ENCODE data around the gene RALGPS1. TPM values are rescaled to one million over a fixed set of nuclear protein-coding genes. Genes with fewer than 3 reads are reported as not detected.

RALGPS1 gene
- total and polyA plus RNA-seq, 10 donors: 2.5 to 27.3 (median 14.1) TPM

- H3K4me3 ChIP-seq: no peak overlapping the region
- TF ChIP-seq POLR2A (IDR thresholded peaks at IDR 0.05): no peak
- TF ChIP-seq POLR2AphosphoS5 (IDR thresholded peaks at IDR 0.05): no peak
- no peak for TF ChIP-seq CTCF (IDR thresholded peaks at IDR 0.05 in 8 of 11, conservative IDR thresholded peaks at IDR 0.05 in 3 of 11)
- intact Hi-C loops (cut with DNase I; ENCODE audit: low total_unique reads): loop anchor here (2.0 kb wide), 1 partner anchor 257 kb away; no protein-coding TSS in a partner anchor
- H3K27me3 ChIP-seq (replicated peaks in 1 of 7): no peaks in the 10 kb centered on the region
- peaks cover 0 to 11% (median 0%) of the 10 kb centered on the region in 6 donors for H3K36me3 ChIP-seq
- peak; percentile 56 for DNase-seq
- 78 to 90% (median 86%) methylated on average over 5 to 8 of the region's 8 CpGs for WGBS, 5 donors
- H3K4me1 ChIP-seq: peaks cover 7 to 25% (median 16%) of the 10 kb centered on the region in 6 donors
- no peaks in the 10 kb centered on the region for H3K9me3 ChIP-seq
- peak overlapping the region; percentile 11 to 67 (median 50) for H3K27ac ChIP-seq
Measured at GRCh38 chr9:127197861-127198430, 283.4 kb downstream of the RALGPS1 start.

GRCh38 chr9:127198587-127198986 is 284.0 kb downstream of the RALGPS1 start:
- TF ChIP-seq POLR2AphosphoS5 (IDR thresholded peaks at IDR 0.05): no peak
- TF ChIP-seq CTCF (IDR thresholded peaks at IDR 0.05 in 8 of 11, conservative IDR thresholded peaks at IDR 0.05 in 3 of 11): no peak
- no peak for TF ChIP-seq POLR2A (IDR thresholded peaks at IDR 0.05)
- intact Hi-C loops (cut with DNase I; ENCODE audit: low total_unique reads): loop anchor here (2.0 kb wide), 1 partner anchor 258 kb away; no protein-coding TSS in a partner anchor
- Histone ChIP-seq H3K27ac (peak overlapping the region in 7 of 8 donors; percentile 22 to 67 (median 58)), H3K4me3 (no peak overlapping the region), H3K36me3 (peaks cover 0 to 11% (median 0%) of the 10 kb centered on the region in 6 donors), H3K4me1 (peaks cover 7 to 25% (median 16%) of the 10 kb centered on the region in 6 donors), H3K9me3 (no peaks in the 10 kb centered on the region), H3K27me3 (replicated peaks in 1 of 7) (no peaks in the 10 kb centered on the region)
- peak; percentile 57 for DNase-seq
- WGBS, 5 donors: 69 to 86% (median 77%) methylated on average over 6 to 7 of the region's 7 CpGs

DNA sequence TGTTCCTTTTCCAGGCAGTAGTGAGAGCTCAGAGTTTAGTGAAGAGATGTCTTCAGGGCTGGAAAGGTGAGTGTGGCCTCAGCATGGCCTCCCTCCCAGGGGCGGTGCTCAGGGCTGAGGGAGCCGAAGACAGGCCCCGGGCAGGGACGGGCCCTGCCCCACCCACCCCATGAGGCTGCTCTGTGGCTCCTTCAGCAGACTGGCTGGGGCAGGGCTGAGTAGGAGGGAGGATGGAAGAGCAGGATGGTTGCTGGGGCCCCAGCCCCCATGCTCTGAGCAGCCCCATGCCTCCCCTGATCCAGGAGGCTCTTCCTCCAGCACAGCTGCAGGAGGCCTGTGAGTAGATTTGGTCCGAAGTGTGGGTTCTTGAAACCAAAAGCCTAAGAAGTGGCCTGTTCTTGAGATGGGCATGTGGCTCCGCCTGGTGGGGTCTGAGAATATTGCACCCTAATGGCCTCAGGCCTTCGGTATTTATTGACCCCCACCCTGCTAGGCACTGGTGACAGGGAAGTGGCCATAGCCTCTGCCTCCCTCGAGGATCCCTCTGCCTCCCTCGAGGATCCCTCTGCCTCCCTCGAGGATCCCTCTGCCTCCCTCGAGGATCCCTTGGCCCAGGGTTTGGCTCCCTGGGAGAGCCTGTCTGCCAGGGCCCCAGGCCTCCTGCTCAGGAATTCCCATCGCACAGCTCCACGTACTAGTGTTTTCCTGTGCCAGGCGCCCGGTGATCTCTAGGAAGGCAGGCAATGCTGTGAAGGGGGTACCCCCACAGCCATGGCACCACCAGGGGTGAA is 284.6 kb downstream of the RALGPS1 start:
- Histone ChIP-seq H3K4me3 (no peak overlapping the region), H3K27me3 (replicated peaks in 1 of 7) (no peaks in the 10 kb centered on the region), H3K36me3 (peaks cover 0 to 11% (median 0%) of the 10 kb centered on the region in 6 donors), H3K9me3 (no peaks in the 10 kb centered on the region), H3K27ac (peak overlapping the region in 5 of 8 donors; percentile 40 to 67 (median 58)), H3K4me1 (peaks cover 7 to 25% (median 16%) of the 10 kb centered on the region in 6 donors)
- peak; percentile 76 to 98 (median 90) for TF ChIP-seq CTCF (IDR thresholded peaks at IDR 0.05 in 8 of 11, conservative IDR thresholded peaks at IDR 0.05 in 3 of 11)
- TF ChIP-seq POLR2AphosphoS5 (IDR thresholded peaks at IDR 0.05): peak in 2 of 3 donors; percentile 18 to 22
- no peak for TF ChIP-seq POLR2A (IDR thresholded peaks at IDR 0.05)
- 17 to 49% (median 40%) methylated on average over 7 to 15 of the region's 15 CpGs for WGBS, 5 donors
- intact Hi-C loops (cut with DNase I; ENCODE audit: low total_unique reads): loop anchor here (2.0 kb wide), 1 partner anchor 258 kb away; no protein-coding TSS in a partner anchor
- DNase-seq: peak; percentile 87
